ENCODE measurements around the gene TRIM41. TPM values are rescaled to one million over a fixed set of nuclear protein-coding genes. Genes with fewer than 3 reads are reported as not detected.

The TRIM41 gene
- polyA plus RNA-seq, 6 donors from 2014 or later: 0.40 to 1.6 (median 1.0) TPM

GRCh38 chr5:181243018-181243563 is 20.0 kb downstream of the TRIM41 start:
- peaks cover 52 to 75% (median 65%) of the 10 kb centered on the region in 3 donors for H3K4me1 Mint-ChIP-seq
- no peaks in the 10 kb centered on the region for H3K27me3 Mint-ChIP-seq
- ATAC-seq (ENCODE audit: low read depth in 2 of 2) (peak in 1 of 2 donors; percentile 23), DNase-seq (peak; percentile 18)
- peaks cover 14 to 18% of the 10 kb centered on the region in 2 donors for H3K36me3 Mint-ChIP-seq
- H3K4me3 Mint-ChIP-seq: peak overlapping the region; percentile 96 to 99 (median 97)
- peak overlapping the region; percentile 96 to 98 (median 98) for H3K27ac Mint-ChIP-seq
- H3K9me3 Mint-ChIP-seq: no peaks in the 10 kb centered on the region

GRCh38 chr5:181243564-181244343 is 20.7 kb downstream of the TRIM41 start, which contains the start of gene RACK1:
RACK1 (minus strand) TSS chr5:181243906; CDS start chr5:181243800, 106 bp downstream.
- Mint-ChIP-seq H3K4me1 (peaks cover 52 to 82% (median 65%) of the 10 kb centered on the region in 3 donors), H3K27ac (peak within 1 kb of the TSS; percentile 96 to 98 (median 98)), H3K27me3 (no peaks in the 10 kb centered on the region), H3K36me3 (peaks cover 8 to 13% of the 10 kb centered on the region in 2 donors), H3K9me3 (no peaks in the 10 kb centered on the region), H3K4me3 (peak within 1 kb of the TSS; percentile 96 to 99 (median 98))
- ATAC-seq (ENCODE audit: low read depth in 2 of 2) (peak; percentile 77 to 79), DNase-seq (peak; percentile 89)

- ATAC-seq (ENCODE audit: low read depth in 2 of 2) (no peak), DNase-seq (no peak)
- H3K27me3 Mint-ChIP-seq: no peaks in the 10 kb centered on the region
- H3K4me3 Mint-ChIP-seq: peak overlapping the region; percentile 95 to 99 (median 97)
- H3K9me3 Mint-ChIP-seq: no peaks in the 10 kb centered on the region
- peak overlapping the region; percentile 95 to 98 (median 98) for H3K27ac Mint-ChIP-seq
- H3K4me1 Mint-ChIP-seq: peaks cover 60 to 88% (median 73%) of the 10 kb centered on the region in 3 donors
- H3K36me3 Mint-ChIP-seq: peaks cover 0 to 6% of the 10 kb centered on the region in 2 donors
These were observed 22.6 kb downstream of the TRIM41 start for GRCh38 chr5:181245427-181246275.

- peaks cover 0 to 6% of the 10 kb centered on the region in 2 donors for H3K36me3 Mint-ChIP-seq
- DNase-seq: peak; percentile 62
- peaks cover 61 to 84% (median 75%) of the 10 kb centered on the region in 3 donors for H3K4me1 Mint-ChIP-seq
- ATAC-seq (ENCODE audit: low read depth in 2 of 2): peak; percentile 12 to 15
- H3K4me3 Mint-ChIP-seq: peak overlapping the region; percentile 95 to 99 (median 97)
- peak overlapping the region; percentile 97 to 98 (median 98) for H3K27ac Mint-ChIP-seq
- no peaks in the 10 kb centered on the region for H3K27me3 Mint-ChIP-seq
- H3K9me3 Mint-ChIP-seq: no peaks in the 10 kb centered on the region
These were observed 23.4 kb downstream of the TRIM41 start for GRCh38 chr5:181246276-181247049.

- ATAC-seq (ENCODE audit: low read depth in 2 of 2): no peak
- no peaks in the 10 kb centered on the region for H3K36me3 Mint-ChIP-seq
- no peaks in the 10 kb centered on the region for H3K27me3 Mint-ChIP-seq
- DNase-seq: no peak
- H3K4me1 Mint-ChIP-seq: peaks cover 52 to 71% (median 63%) of the 10 kb centered on the region in 3 donors
- no peaks in the 10 kb centered on the region for H3K9me3 Mint-ChIP-seq
- H3K4me3 Mint-ChIP-seq: peak overlapping the region; percentile 64 to 99 (median 97)
- H3K27ac Mint-ChIP-seq: peak overlapping the region in 5 of 6 donors; percentile 70 to 98 (median 92)
These were observed 25.2 kb downstream of the TRIM41 start for GRCh38 chr5:181248277-181248676.

- H3K36me3 Mint-ChIP-seq: peaks cover 0 to 5% of the 10 kb centered on the region in 2 donors
- ATAC-seq (ENCODE audit: low read depth in 2 of 2): no peak
- no peaks in the 10 kb centered on the region for H3K9me3 Mint-ChIP-seq
- no peak for DNase-seq
- peak overlapping the region in 1 of 6 donors; percentile 35 for H3K27ac Mint-ChIP-seq
- peaks cover 38 to 64% (median 50%) of the 10 kb centered on the region in 3 donors for H3K4me1 Mint-ChIP-seq
- H3K27me3 Mint-ChIP-seq: no peaks in the 10 kb centered on the region
- H3K4me3 Mint-ChIP-seq: peak overlapping the region in 1 of 8 donors; percentile 28
These were observed 32.2 kb downstream of the TRIM41 start for GRCh38 chr5:181255276-181255675.

GRCh38 chr5:181255836-181256578 is 32.9 kb downstream of the TRIM41 start:
- ATAC-seq (ENCODE audit: low read depth in 2 of 2): no peak
- Mint-ChIP-seq H3K36me3 (peaks cover 0 to 5% of the 10 kb centered on the region in 2 donors), H3K9me3 (no peaks in the 10 kb centered on the region), H3K4me1 (peaks cover 41 to 65% (median 53%) of the 10 kb centered on the region in 3 donors), H3K27ac (no peak overlapping the region), H3K4me3 (peak overlapping the region in 1 of 8 donors; percentile 28), H3K27me3 (no peaks in the 10 kb centered on the region)
- DNase-seq: no peak

- ATAC-seq (ENCODE audit: low read depth in 2 of 2): no peak
These were observed 35.5 kb downstream of the TRIM41 start for GRCh38 chr5:181258576-181258975.

GRCh38 chr5:181259283-181259682 is 36.2 kb downstream of the TRIM41 start:
- Mint-ChIP-seq H3K27ac (peak overlapping the region in 5 of 6 donors; percentile 53 to 99 (median 80)), H3K9me3 (no peaks in the 10 kb centered on the region), H3K27me3 (no peaks in the 10 kb centered on the region), H3K4me1 (peaks cover 38 to 57% (median 41%) of the 10 kb centered on the region in 3 donors), H3K36me3 (peaks cover 5 to 7% of the 10 kb centered on the region in 2 donors), H3K4me3 (peak overlapping the region; percentile 93 to 99 (median 98))
- DNase-seq: no peak
- ATAC-seq (ENCODE audit: low read depth in 2 of 2): no peak

More at GRCh38 chr5:181258576-181258975, 35.5 kb downstream of the TRIM41 start:
- Mint-ChIP-seq H3K27ac (peak overlapping the region in 2 of 6 donors; percentile 42 to 97), H3K4me1 (peaks cover 37 to 61% (median 46%) of the 10 kb centered on the region in 3 donors), H3K27me3 (no peaks in the 10 kb centered on the region), H3K4me3 (peak overlapping the region; percentile 81 to 99 (median 97)), H3K9me3 (no peaks in the 10 kb centered on the region), H3K36me3 (peaks cover 1 to 5% of the 10 kb centered on the region in 2 donors)
- no peak for DNase-seq

GRCh38 chr5:181259974-181260719 is 37.1 kb downstream of the TRIM41 start:
- H3K4me1 Mint-ChIP-seq: peaks cover 38 to 51% (median 41%) of the 10 kb centered on the region in 3 donors
- H3K27me3 Mint-ChIP-seq: no peaks in the 10 kb centered on the region
- no peaks in the 10 kb centered on the region for H3K9me3 Mint-ChIP-seq
- no peak for ATAC-seq (ENCODE audit: low read depth in 2 of 2)
- peaks cover 0 to 7% of the 10 kb centered on the region in 2 donors for H3K36me3 Mint-ChIP-seq
- H3K27ac Mint-ChIP-seq: peak overlapping the region; percentile 74 to 99 (median 98)
- peak overlapping the region; percentile 93 to 99 (median 98) for H3K4me3 Mint-ChIP-seq
- DNase-seq: no peak

GRCh38 chr5:181260720-181261319 is 37.7 kb downstream of the TRIM41 start, which contains the start of gene TRIM52:
TRIM52 (minus strand) TSS chr5:181261143; CDS start chr5:181260813, 330 bp downstream.
- ATAC-seq (ENCODE audit: low read depth in 2 of 2) (peak; percentile 81 to 83), DNase-seq (peak; percentile 89)

More at GRCh38 chr5:181260720-181261319, 37.7 kb downstream of the TRIM41 start, which contains the start of gene TRIM52:
- Mint-ChIP-seq H3K36me3 (peaks cover 0 to 7% of the 10 kb centered on the region in 2 donors), H3K9me3 (no peaks in the 10 kb centered on the region), H3K4me3 (peak within 1 kb of the TSS; percentile 93 to 99 (median 98)), H3K4me1 (peaks cover 38 to 50% (median 41%) of the 10 kb centered on the region in 3 donors), H3K27me3 (no peaks in the 10 kb centered on the region), H3K27ac (peak within 1 kb of the TSS; percentile 95 to 99 (median 98))

All from naive B cell (primary cell).